Cardiac fibroblast (primary cell): Measurements from ENCODE around the gene LIN7B.
"Not testable (repeated sequence)": the region's sequence is repeated elsewhere in the genome, so short reads cannot be mapped to it uniquely, and the experiment has no call there.

Experiments
- DNase-seq, 2 donors: peaks; one replicate each; pipeline versions ENCODE4 v3.0.0 to v3.0.0-alpha.2; 2010; ENCODE audit warnings: low read depth in 2 of 2
- H3K4me3 ChIP-seq, 2 donors: replicated peaks in 1 of 2; 1 replicate in 1 of 2; 2 replicates in 1 of 2; pipeline ENCODE4 v1.5.1; 2011; ENCODE audit warnings: low read depth in 2 of 2, low read length in 2 of 2, mild to moderate bottlenecking in 2 of 2, moderate library complexity in 1 of 2
- CTCF ChIP-seq: IDR thresholded peaks from one replicate; pipeline ENCODE4 v1.5.1; 2011; ENCODE audit warnings: low read depth, mild to moderate bottlenecking, low read length, inconsistent platforms

LIN7B gene

DNA sequence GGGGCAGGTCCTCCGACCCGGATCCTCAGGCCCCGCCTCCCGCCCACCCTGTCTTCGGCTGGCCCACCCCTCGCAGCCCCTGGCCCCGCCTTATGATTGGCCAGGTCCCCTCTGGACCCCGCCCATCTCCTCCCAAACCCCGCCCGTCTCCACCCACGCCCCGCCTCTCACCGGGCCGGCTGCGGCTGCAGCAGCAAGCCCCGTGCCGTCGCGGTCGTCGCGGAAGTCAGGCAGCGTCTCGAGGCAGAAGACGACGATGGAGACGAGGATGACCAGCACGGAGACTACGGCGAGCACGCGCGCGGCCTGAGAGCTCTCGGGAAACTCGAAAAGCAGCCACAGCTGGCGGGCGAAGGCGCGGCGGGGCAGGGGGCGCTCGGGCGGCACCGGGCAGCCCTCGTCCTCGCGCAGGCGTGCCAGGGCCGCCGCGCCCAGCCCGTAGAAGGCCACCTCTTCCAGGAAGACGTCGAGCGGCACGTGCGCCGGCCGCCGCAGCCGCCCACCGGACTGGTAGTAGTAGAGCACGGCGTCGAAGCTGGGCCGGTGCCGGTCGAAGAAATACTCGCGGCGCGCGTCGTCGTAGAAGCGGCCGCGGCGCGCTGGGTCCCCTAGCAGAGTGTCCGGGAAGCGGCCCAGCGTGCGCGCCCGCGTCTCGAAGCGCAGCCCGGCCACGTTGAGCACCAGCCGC, 42.2 kb upstream of the LIN7B start:
- TF ChIP-seq CTCF = no peak
- no peak for DNase-seq
- H3K4me3 ChIP-seq = no peak overlapping the region

GRCh38 chr19:49073514-49074378, 40.4 kb upstream of the LIN7B start:
- peak in 1 of 2 donors; percentile 28 for DNase-seq
- peak; percentile 35 for TF ChIP-seq CTCF

GRCh38 chr19:49074869-49075268, 39.3 kb upstream of the LIN7B start:
- peak; percentile 58 for TF ChIP-seq CTCF
- DNase-seq = peak; percentile 68 to 77
- H3K4me3 ChIP-seq = not testable (repeated sequence)

More at GRCh38 chr19:49073514-49074378, 40.4 kb upstream of the LIN7B start:
- no peak overlapping the region for H3K4me3 ChIP-seq

DNA sequence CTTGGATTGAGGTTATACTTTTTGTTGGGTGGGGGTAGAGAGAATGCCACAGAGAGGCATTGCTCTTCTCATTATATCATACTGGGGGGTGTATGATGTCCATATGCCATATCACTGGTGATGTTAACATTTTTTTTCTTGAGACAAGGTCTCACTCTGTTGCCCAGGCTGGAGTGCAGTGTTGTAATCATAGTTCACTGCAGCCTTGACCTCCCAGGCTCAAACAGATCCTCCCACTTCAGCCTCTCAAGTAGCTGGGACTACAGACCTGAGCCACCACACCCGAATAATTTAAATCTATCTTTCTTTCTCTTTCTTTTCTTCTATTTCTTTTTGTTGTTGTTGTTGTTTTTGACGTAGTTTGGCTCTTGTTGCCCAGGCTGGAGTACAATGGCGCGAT, 33.8 kb upstream of the LIN7B start:
- no peak overlapping the region for H3K4me3 ChIP-seq
- TF ChIP-seq CTCF = no peak
- DNase-seq = no peak

DNA sequence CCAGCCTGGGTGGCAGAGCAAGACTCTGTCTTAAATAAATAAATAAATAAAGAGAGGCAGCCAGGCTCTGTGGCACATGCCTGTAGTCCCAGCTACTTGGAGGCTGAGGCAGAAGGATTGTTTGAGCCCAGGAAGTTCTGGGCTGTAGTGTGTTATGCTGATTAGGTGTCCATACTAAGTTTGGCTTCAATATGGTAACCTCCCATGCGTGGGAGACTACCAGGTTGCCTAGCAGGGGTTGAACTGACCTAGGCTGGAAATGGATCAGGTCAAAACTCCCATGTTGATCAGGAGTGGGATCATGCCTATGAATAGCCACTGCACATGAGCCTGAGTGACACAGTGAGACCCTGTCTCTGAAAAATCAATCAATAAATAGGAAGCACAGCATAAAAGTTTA, 32.9 kb upstream of the LIN7B start:
- DNase-seq = no peak
- H3K4me3 ChIP-seq = no peak overlapping the region
- no peak for TF ChIP-seq CTCF

- TF ChIP-seq CTCF = no peak
- DNase-seq = no peak
- H3K4me3 ChIP-seq = peak overlapping the region; percentile 19 to 92
Observed at GRCh38 chr19:49084206-49085019, 29.8 kb upstream of the LIN7B start.
